ENCODE data around the gene DRAXIN.

DNA sequence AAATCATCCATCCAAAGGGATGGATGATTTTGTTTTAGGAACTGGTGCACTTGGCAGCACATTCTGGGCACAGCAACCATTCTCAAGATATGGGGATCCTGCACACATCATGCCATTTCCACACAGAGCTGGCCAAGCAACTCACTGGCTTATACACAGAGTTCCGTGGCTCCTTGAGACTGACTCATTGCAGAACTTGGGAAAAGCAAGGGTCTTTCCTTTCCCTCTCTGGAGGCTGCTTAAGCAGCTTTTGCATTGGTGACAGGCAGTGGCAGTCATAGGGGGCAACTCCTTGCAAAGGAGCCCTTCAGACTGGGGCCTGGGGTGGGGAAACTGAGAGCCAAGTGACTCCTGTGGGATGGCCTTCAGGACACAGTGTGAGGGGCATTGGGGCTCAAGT is 8.7 kb upstream of the DRAXIN start:
- TF ChIP-seq, protein P1, sequence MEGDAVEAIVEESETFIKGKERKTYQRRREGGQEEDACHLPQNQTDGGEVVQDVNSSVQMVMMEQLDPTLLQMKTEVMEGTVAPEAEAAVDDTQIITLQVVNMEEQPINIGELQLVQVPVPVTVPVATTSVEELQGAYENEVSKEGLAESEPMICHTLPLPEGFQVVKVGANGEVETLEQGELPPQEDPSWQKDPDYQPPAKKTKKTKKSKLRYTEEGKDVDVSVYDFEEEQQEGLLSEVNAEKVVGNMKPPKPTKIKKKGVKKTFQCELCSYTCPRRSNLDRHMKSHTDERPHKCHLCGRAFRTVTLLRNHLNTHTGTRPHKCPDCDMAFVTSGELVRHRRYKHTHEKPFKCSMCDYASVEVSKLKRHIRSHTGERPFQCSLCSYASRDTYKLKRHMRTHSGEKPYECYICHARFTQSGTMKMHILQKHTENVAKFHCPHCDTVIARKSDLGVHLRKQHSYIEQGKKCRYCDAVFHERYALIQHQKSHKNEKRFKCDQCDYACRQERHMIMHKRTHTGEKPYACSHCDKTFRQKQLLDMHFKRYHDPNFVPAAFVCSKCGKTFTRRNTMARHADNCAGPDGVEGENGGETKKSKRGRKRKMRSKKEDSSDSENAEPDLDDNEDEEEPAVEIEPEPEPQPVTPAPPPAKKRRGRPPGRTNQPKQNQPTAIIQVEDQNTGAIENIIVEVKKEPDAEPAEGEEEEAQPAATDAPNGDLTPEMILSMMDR (IDR thresholded peaks at IDR 0.05; ENCODE audit: insufficient read depth, low read depth, low read length): no peak
- no peak for TF ChIP-seq EZH2 (IDR thresholded peaks at IDR 0.05; ENCODE audit: insufficient read depth, low read length)
